Fibroblast of peridontal ligament (primary cell): Measurements from ENCODE around the gene ATP5MG.
A peak's percentile ranks its signal among the peaks of the same experiment; 100 is the strongest.

Source experiments
- DNase-seq: peaks from one replicate; pipeline ENCODE4 v3.0.0-alpha.2; 2010; ENCODE audit errors: extremely low read depth

ATP5MG gene

GRCh38 chr11:118441770-118442275, 40.4 kb downstream of the ATP5MG start:
- DNase-seq, result no peak

DNA sequence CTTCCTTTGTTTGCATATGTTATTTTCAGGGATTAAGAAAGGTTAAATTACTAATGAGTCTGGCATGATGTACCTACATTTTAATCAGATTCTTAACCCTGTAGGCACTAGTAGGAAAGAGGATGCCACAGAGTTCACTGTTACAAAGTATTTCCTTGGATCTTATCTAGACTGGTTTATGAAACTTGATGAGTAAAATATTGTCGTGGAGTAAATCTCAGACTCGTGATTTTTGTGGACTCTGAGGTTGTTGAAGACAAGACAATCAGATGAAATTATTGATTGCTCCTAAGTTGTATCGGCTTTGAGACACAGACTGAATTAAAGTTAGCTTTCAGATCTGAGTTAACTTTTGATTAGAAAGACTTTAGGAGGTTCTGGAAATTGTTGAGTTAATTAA, 40.9 kb downstream of the ATP5MG start:
- DNase-seq, result no peak

- DNase-seq, result no peak
Measured at GRCh38 chr11:118442908-118443589, 41.6 kb downstream of the ATP5MG start.

- no peak for DNase-seq
Measured at GRCh38 chr11:118443590-118444218, 42.3 kb downstream of the ATP5MG start.

GRCh38 chr11:118447423-118447822, 46.0 kb downstream of the ATP5MG start:
- no peak for DNase-seq

GRCh38 chr11:118448294-118448693, 46.9 kb downstream of the ATP5MG start:
- DNase-seq, result peak; percentile 40

DNA sequence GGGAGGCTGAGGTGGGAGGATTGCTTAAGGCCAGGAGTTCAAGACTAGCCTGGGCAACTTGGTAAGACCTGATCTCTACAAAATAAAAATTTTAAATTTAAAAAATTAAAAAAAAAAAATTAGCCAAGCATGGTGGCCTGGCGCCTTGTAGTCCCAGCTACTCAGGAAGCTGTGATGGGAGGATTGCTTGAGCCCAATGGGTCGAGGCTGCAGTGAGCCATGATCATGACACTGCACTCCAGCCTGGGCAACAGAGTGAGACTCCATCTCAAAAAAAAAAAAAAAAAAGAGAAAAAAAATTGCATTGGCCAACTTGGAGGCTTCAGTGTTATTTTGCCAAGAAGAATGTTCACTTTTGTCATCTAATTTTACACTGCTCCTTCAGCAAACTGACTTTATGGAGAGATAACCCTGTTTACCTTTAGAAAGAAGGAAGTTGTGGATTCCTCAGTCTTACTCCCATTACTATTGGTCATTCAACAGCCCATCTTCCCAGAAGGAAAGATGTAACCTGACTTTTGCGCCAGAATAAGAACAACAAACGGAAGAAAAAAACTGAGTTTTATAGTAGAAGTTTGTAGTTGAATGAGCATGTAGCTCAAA, 48.0 kb downstream of the ATP5MG start:
- no peak for DNase-seq

DNA sequence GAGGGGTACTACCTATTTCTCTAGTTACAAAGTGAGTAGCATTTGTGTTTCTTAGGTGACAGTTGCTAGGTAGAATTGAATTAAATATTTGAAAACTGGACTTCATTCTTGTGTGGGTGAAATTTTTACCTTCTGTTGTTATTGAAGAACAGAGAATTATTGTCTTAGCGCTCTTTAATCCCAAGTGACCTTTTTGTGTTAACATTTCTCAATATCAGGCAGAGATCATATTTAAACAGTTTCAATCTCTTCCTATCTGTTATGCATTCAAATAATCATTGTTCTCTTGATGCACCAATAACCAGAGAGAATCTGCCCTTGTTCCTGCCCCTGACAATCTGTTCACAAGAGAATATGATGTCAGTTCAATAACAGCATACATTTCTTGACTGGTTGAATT, 49.0 kb downstream of the ATP5MG start:
- DNase-seq, result no peak
